ENCODE data around the gene CD79B. TPM values are rescaled to one million over a fixed set of nuclear protein-coding genes. Genes with fewer than 3 reads are reported as not detected.

The CD79B gene
- total RNA-seq, 1 donor from 2014 or later = not detected

DNA sequence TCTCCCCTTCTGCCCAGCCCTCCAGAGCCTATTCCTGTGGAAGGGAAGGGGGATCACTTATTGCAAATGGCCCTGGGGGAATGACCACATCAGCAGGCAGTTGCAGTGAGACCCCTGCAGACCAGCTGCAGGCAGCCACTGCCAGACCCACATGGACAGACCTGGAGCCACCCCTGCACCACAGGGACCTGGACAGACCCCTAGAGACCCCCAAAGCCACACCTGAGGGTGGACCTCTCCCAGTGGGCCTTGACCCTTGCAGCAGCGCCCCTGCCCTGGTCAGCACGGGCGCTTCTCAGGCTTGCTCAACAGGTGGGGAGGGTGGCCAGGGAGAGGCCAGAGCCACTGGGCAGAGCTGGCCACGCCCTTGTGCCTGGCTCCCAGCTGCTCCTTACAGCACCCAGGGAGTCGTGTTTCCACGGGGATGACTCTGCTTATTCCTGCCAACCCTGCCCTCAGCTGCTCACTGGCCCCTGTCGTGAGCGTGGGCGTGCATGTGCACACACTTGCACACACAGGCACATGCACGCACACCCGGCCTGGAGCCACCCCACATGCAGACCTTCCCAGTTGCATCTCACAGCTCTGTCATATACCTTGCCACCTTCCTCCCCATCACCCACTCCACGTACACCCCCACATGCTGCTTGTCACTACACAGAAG is 41.9 kb upstream of the CD79B start:
- DNase-seq (ENCODE audit: low spot score in 2 of 2, unreplicated experiment in 2 of 2) = no peak
- TF ChIP-seq, protein P1, sequence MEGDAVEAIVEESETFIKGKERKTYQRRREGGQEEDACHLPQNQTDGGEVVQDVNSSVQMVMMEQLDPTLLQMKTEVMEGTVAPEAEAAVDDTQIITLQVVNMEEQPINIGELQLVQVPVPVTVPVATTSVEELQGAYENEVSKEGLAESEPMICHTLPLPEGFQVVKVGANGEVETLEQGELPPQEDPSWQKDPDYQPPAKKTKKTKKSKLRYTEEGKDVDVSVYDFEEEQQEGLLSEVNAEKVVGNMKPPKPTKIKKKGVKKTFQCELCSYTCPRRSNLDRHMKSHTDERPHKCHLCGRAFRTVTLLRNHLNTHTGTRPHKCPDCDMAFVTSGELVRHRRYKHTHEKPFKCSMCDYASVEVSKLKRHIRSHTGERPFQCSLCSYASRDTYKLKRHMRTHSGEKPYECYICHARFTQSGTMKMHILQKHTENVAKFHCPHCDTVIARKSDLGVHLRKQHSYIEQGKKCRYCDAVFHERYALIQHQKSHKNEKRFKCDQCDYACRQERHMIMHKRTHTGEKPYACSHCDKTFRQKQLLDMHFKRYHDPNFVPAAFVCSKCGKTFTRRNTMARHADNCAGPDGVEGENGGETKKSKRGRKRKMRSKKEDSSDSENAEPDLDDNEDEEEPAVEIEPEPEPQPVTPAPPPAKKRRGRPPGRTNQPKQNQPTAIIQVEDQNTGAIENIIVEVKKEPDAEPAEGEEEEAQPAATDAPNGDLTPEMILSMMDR (IDR thresholded peaks at IDR 0.05; ENCODE audit: unreplicated experiment) = no peak
- Mint-ChIP-seq H3K36me3 (no peaks in the 10 kb centered on the region), H3K4me1 (no peaks in the 10 kb centered on the region), H3K4me3 (no peak overlapping the region), H3K9me3 (no peaks in the 10 kb centered on the region), H3K27me3 (ENCODE audit: low read depth) (peaks cover 8% of the 10 kb centered on the region), H3K27ac (no peak overlapping the region)

DNA sequence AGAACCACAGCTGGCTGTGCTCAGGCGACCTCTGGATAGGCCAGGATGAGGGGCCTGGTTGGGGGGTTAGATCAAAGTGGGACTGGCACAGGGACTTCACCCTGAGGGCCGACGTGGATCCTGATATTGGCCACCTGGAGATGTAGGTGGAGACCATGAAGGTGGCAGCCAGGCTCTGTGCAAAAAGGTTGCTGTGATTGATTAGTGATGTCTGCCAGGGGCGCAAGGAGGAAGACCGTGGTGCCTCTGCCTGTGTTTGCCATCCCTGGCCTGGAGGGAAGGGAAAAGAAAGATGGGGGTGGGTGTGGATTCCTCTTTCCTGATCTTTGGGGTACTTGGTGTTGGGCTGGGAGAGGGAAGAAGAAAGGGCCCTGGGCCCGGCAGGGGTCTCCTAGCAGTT is 41.1 kb upstream of the CD79B start:
- peaks cover 11% of the 10 kb centered on the region for H3K27me3 Mint-ChIP-seq (ENCODE audit: low read depth)
- no peaks in the 10 kb centered on the region for H3K9me3 Mint-ChIP-seq
- TF ChIP-seq, protein P1 (IDR thresholded peaks at IDR 0.05; ENCODE audit: unreplicated experiment) = no peak
- H3K36me3 Mint-ChIP-seq = no peaks in the 10 kb centered on the region
- DNase-seq (ENCODE audit: low spot score in 2 of 2, unreplicated experiment in 2 of 2) = no peak
- H3K4me3 Mint-ChIP-seq = no peak overlapping the region
- no peak overlapping the region for H3K27ac Mint-ChIP-seq
- H3K4me1 Mint-ChIP-seq = no peaks in the 10 kb centered on the region

DNA sequence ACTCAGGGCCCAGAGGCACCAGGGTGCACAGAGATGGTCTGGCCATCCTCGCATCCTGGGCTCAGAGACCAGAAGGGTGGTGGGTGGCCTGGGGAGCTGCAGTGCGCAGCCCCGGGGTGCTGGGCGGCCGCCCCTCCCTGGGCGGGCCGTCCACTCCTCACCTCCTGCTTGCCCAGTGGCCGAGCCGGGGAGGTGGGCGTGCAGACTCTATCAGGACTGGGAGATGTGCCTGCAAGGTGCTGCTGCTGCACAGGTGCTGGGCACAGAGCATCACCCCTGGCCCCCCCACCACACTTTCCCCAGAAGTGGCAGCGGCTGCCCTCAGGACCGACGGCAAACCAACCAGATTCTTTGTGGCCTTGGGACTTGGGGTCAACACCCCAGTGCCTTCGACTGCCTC is 40.7 kb upstream of the CD79B start, which contains the start of gene SCN4A:
Gene SCN4A, minus strand, starts transcription at position 123 of the 400 bp plus-strand sequence. Its CDS starts 77 bp downstream, at position 46.
- Mint-ChIP-seq H3K27me3 (ENCODE audit: low read depth) (peaks cover 14% of the 10 kb centered on the region), H3K4me3 (no peak within 1 kb of the TSS), H3K27ac (no peak within 1 kb of the TSS), H3K9me3 (no peaks in the 10 kb centered on the region), H3K4me1 (no peaks in the 10 kb centered on the region), H3K36me3 (no peaks in the 10 kb centered on the region)
- TF ChIP-seq, protein P1 (IDR thresholded peaks at IDR 0.05; ENCODE audit: unreplicated experiment) = no peak
- DNase-seq (ENCODE audit: low spot score in 2 of 2, unreplicated experiment in 2 of 2) = no peak

DNA sequence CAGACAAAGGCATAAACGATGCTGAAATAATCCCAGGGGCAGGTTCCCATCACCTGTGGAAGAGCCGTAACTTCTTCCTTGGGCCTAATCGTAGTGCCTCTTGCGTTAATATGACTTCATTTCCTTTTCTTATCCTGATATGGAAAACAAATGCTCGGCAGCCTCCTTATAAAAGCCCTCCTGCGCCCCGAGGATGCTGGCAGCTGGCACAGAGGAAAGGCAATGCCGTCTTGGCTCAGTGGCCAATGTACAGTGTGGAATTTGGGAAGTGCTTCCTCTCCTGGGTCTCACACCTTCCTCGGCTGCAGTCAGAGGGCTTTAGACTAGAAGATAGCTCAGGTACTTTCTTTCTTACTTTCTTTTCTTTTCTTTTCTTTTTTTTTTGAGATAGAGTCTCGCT is 37.1 kb upstream of the CD79B start:
- no peaks in the 10 kb centered on the region for H3K4me1 Mint-ChIP-seq
- H3K4me3 Mint-ChIP-seq = no peak overlapping the region
- no peaks in the 10 kb centered on the region for H3K9me3 Mint-ChIP-seq
- DNase-seq (ENCODE audit: low spot score in 2 of 2, unreplicated experiment in 2 of 2) = no peak
- H3K27me3 Mint-ChIP-seq (ENCODE audit: low read depth) = peaks cover 17% of the 10 kb centered on the region
- H3K36me3 Mint-ChIP-seq = no peaks in the 10 kb centered on the region
- TF ChIP-seq, protein P1 (IDR thresholded peaks at IDR 0.05; ENCODE audit: unreplicated experiment) = no peak
- H3K27ac Mint-ChIP-seq = no peak overlapping the region

DNA sequence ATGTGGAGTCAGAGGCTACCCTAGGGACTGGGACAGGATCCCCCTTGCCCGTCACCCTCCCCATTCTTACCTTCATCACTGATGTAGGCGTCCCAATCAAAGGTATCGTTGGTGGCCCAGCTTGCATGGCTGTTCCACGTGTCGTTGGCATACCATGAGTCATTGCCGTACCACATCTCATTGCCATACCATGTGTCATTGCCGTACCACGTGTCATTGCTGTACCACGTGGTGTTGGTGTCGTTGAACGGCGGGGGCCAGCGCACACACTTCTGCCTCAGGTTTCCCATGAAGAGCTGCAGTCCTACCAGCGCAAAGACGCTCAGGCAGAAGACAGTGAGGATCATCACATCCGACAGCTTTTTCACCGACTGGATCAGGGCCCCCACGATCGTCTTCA is 35.8 kb upstream of the CD79B start:
- DNase-seq (ENCODE audit: low spot score in 2 of 2, unreplicated experiment in 2 of 2) = no peak
- no peak overlapping the region for H3K4me3 Mint-ChIP-seq

More for the DNA sequence above, 35.8 kb upstream of the CD79B start:
- Mint-ChIP-seq H3K27ac (no peak overlapping the region), H3K27me3 (ENCODE audit: low read depth) (peaks cover 18% of the 10 kb centered on the region), H3K4me1 (no peaks in the 10 kb centered on the region), H3K36me3 (no peaks in the 10 kb centered on the region), H3K9me3 (no peaks in the 10 kb centered on the region)
- TF ChIP-seq, protein P1 (IDR thresholded peaks at IDR 0.05; ENCODE audit: unreplicated experiment) = no peak
